Endothelial cell of umbilical vein (primary cell): ENCODE measurements around the gene NFKBIA. TPM values are rescaled to one million over a fixed set of nuclear protein-coding genes. Genes with fewer than 3 reads are reported as not detected.
"Not testable (repeated sequence)": the region's sequence is repeated elsewhere in the genome, so short reads cannot be mapped to it uniquely, and the experiment has no call there.

Experiments
- BruUV-seq: library from RNA; stranded (reverse); fragments of 400-500 nt; replicated peaks from 2 replicates; lab custom pipeline; 2021; lab: Mats Ljungman, UMichigan
- CTCF ChIA-PET: fragments of 300-600, 350-600 bp; sonication (Branson Sonifier 250); formaldehyde crosslinking; loops from one replicate; lab custom pipeline; 2021; ENCODE audit warnings: antibody characterized with exemption, inconsistent platforms; lab: Charles Lee
- POLR2A ChIA-PET: fragments of 300-600, 350-600 bp; sonication (Branson Sonifier 250); formaldehyde crosslinking; loops from one replicate; lab custom pipeline; 2021; ENCODE audit warnings: antibody characterized with exemption, inconsistent platforms; lab: Charles Lee
- DNase-seq: peaks from one replicate; pipeline ENCODE4 v3.0.0-alpha.2; 2011; ENCODE audit warnings: low read depth, low spot score
- FAIRE-seq: peaks from 2 replicates; lab custom pipeline; 2011; peaks lifted over from hg19 to GRCh38; lab: Jason Lieb, UNC
- H2AFZ ChIP-seq: 2 replicates; pipeline ENCODE4 v1.6.0; 2012; ENCODE audit warnings: low read depth, low read length, control low read depth, inconsistent platforms
- H3K27ac ChIP-seq: 2 replicates; pipeline ENCODE4 v1.5.1; 2011; ENCODE audit warnings: low read depth, mild to moderate bottlenecking, control low read depth, low read length, moderate library complexity; ENCODE audit not compliant: insufficient read depth
- H3K27me3 ChIP-seq, 2 experiments: 2 replicates each; pipeline versions ENCODE4 v1.6.0 to v1.6.1; 2011; ENCODE audit warnings: low read length in 2 of 2, mixed read lengths in 1 of 2; ENCODE audit not compliant: control insufficient read depth in 2 of 2, insufficient read depth in 2 of 2
- H3K36me3 ChIP-seq, 2 experiments: 2 replicates in 1 of 2; 3 replicates in 1 of 2; pipeline ENCODE4 v1.5.1; 2011; ENCODE audit warnings: low read length in 2 of 2, mild to moderate bottlenecking in 1 of 2, moderate library complexity in 1 of 2; ENCODE audit not compliant: control insufficient read depth in 2 of 2, insufficient read depth in 2 of 2; ENCODE audit errors: extremely low read depth in 1 of 2
- H3K4me1 ChIP-seq: 3 replicates; pipeline ENCODE4 v1.5.1; 2011; ENCODE audit warnings: mild to moderate bottlenecking, low read length; ENCODE audit not compliant: control insufficient read depth, insufficient read depth; ENCODE audit errors: extremely low read depth
- H3K4me2 ChIP-seq: 2 replicates; pipeline ENCODE4 v1.6.1; 2011; ENCODE audit warnings: low read length, control low read depth, mixed read lengths; ENCODE audit not compliant: insufficient read depth
- H3K4me3 ChIP-seq, 3 experiments: fragments of 200-600 bp in 1 of 3; sonication (generic), shearing (Covaris generic) in 1 of 3; replicated peaks in 1 of 3; 2 replicates each; pipeline ENCODE4 v1.5.1; 2011 to 2016; ENCODE audit warnings: control low read depth in 3 of 3, low read length in 3 of 3, mild to moderate bottlenecking in 2 of 3, inconsistent platforms in 1 of 3, low read depth in 1 of 3, moderate library complexity in 1 of 3; ENCODE audit not compliant: insufficient read depth in 1 of 3
- H3K79me2 ChIP-seq: 2 replicates; pipeline ENCODE4 v1.6.0; 2012; ENCODE audit warnings: low read length, inconsistent platforms; ENCODE audit not compliant: control insufficient read depth, insufficient read depth
- H3K9ac ChIP-seq: replicated peaks from 2 replicates; pipeline ENCODE3; 2011; ENCODE audit warnings: low read length, control low read depth; ENCODE audit not compliant: insufficient read depth; ENCODE audit errors: extremely low read depth
- H3K9me1 ChIP-seq: replicated peaks from 3 replicates; pipeline ENCODE4 v1.6.0; 2011; ENCODE audit warnings: mild to moderate bottlenecking, low read length; ENCODE audit not compliant: control insufficient read depth, insufficient read depth; ENCODE audit errors: extremely low read depth
- H3K9me3 ChIP-seq: replicated peaks from 2 replicates; pipeline ENCODE4 v1.5.1; 2012; ENCODE audit warnings: low read length, inconsistent platforms; ENCODE audit not compliant: control insufficient read depth, insufficient read depth
- H4K20me1 ChIP-seq: replicated peaks from 2 replicates; pipeline ENCODE3; 2011; ENCODE audit warnings: mild to moderate bottlenecking, low read length; ENCODE audit not compliant: control insufficient read depth, insufficient read depth; ENCODE audit errors: extremely low read depth
- CTCF ChIP-seq, 2 donors: IDR thresholded peaks; 1 replicate in 1 of 2; 2 replicates in 1 of 2; pipeline ENCODE4 v1.5.1; 2011; ENCODE audit warnings: low read length in 2 of 2, mild to moderate bottlenecking in 2 of 2, moderate library complexity in 2 of 2, control low read depth in 1 of 2, inconsistent platforms in 1 of 2, low read depth in 1 of 2; ENCODE audit not compliant: insufficient read depth in 1 of 2; ENCODE audit errors: extremely low read depth in 1 of 2
- EZH2 ChIP-seq: IDR thresholded peaks from 2 replicates; pipeline ENCODE4 v1.6.1; 2012; ENCODE audit warnings: borderline replicate concordance, low read depth, mild to moderate bottlenecking, moderate library complexity, low read length, inconsistent platforms; ENCODE audit not compliant: severe bottlenecking
- GATA2 ChIP-seq: IDR thresholded peaks from 2 replicates; pipeline ENCODE4 v1.7.0; 2011; ENCODE audit warnings: low read depth, mild to moderate bottlenecking, moderate library complexity, mixed read lengths, low read length; ENCODE audit not compliant: insufficient read length, insufficient read depth
- JUN ChIP-seq: IDR thresholded peaks from 2 replicates; pipeline ENCODE4 v1.6.1; 2011; ENCODE audit warnings: borderline replicate concordance, low read depth; ENCODE audit not compliant: insufficient read length, insufficient read depth
- MYC ChIP-seq: IDR thresholded peaks from one replicate; pipeline ENCODE4 v1.6.1; 2011; ENCODE audit warnings: mild to moderate bottlenecking, low read depth, low read length
- POLR2A ChIP-seq: IDR thresholded peaks from 2 replicates; pipeline ENCODE4 v1.6.1; 2012; ENCODE audit warnings: low read depth, mild to moderate bottlenecking, control low read depth, low read length
- POLR2AphosphoS5 ChIP-seq: IDR thresholded peaks from 2 replicates; pipeline ENCODE4 v1.6.1; 2012; ENCODE audit warnings: low read depth, mild to moderate bottlenecking, control low read depth, low read length, moderate library complexity; ENCODE audit not compliant: insufficient read depth
- dilution Hi-C: fragments of 300-500 bp; cut with MboI; formaldehyde crosslinking; loops from one replicate; pipeline ENCODE4 v1.15.0; 2019; ENCODE audit warnings: low sequenced_read_pairs; ENCODE audit not compliant: extremely low pct_ligation_motif_present
- intact Hi-C: fragments of 100-400 bp; cut with micrococcal nuclease; formaldehyde crosslinking; loops from one replicate; pipeline ENCODE4 v1.10.0; 2022
- polyA plus RNA-seq, 4 experiments: library from polyadenylated mRNA; depleted of rRNA in 3 of 4; stranded (reverse) in 3 of 4; unstranded in 1 of 4; fragments of >200 nt; gene quantifications; 2 replicates each; pipeline versions ENCODE4 v1.2.1 to v1.2.3, GENCODE V29; 2011 to 2012; ENCODE audit warnings: missing spikeins in 1 of 4
- total RNA-seq: library from RNA; stranded (reverse); gene quantifications from 2 replicates; pipeline ENCODE4 v1.2.3, GENCODE V29; 2021

The NFKBIA gene
- total and polyA plus RNA-seq, 2 donors (not counting 3 experiments of a cell fraction or from before 2014, with no cell fraction given): 55.7 to 82.8 TPM

- H3K9me3 ChIP-seq: no peaks in the 10 kb centered on the region
- H3K9ac ChIP-seq: no peak overlapping the region
- H3K27ac ChIP-seq: no peak overlapping the region
- no peaks in the 10 kb centered on the region for H4K20me1 ChIP-seq
- H3K9me1 ChIP-seq: no peaks in the 10 kb centered on the region
- intact Hi-C loops (no loop called here), dilution Hi-C loops (no loop called here)
- H3K4me3 ChIP-seq: no peak overlapping the region
- no TSS peak for BruUV-seq
- no peak for TF ChIP-seq POLR2A
- TF ChIP-seq MYC: peak; percentile 37
- peak; percentile 34 for TF ChIP-seq GATA2
- TF ChIP-seq CTCF (IDR thresholded peaks at IDR 0.05; ENCODE audit: extremely low read depth in 1 of 2, insufficient read depth in 1 of 2, low read depth in 1 of 2, low read length in 2 of 2): no peak
- TF ChIP-seq POLR2AphosphoS5: peak; percentile 45
- no peak for TF ChIP-seq JUN
- TF ChIP-seq EZH2: no peak
- DNase-seq (peak; percentile 54), FAIRE-seq (peak; percentile 94)
- no peak overlapping the region for H2AFZ ChIP-seq
- H3K36me3 ChIP-seq: peaks cover 15 to 16% of the 10 kb centered on the region in 2 experiments
- H3K27me3 ChIP-seq: no peaks in the 10 kb centered on the region
- peaks cover 14% of the 10 kb centered on the region for H3K79me2 ChIP-seq
- ChIA-PET POLR2A (no interaction called here), CTCF (interaction anchor here (1.0 to 1.2 kb wide), 4 partner anchors 14 to 168 kb away, joined by 3 to 5 read pairs (median 4); no protein-coding TSS in a partner anchor)
- peak overlapping the region; percentile 22 for H3K4me2 ChIP-seq
- H3K4me1 ChIP-seq: peaks cover 43% of the 10 kb centered on the region
Measured at GRCh38 chr14:35398071-35398584, 6.4 kb downstream of the NFKBIA start.

GRCh38 chr14:35396610-35397009, 7.9 kb downstream of the NFKBIA start:
- H3K9me3 ChIP-seq, H3K27me3 ChIP-seq, H3K9me1 ChIP-seq, H3K9ac ChIP-seq, H3K36me3 ChIP-seq, FAIRE-seq, DNase-seq, H3K27ac ChIP-seq, H2AFZ ChIP-seq, dilution Hi-C loops, H3K79me2 ChIP-seq, H3K4me2 ChIP-seq, intact Hi-C loops, BruUV-seq, CTCF ChIA-PET, H3K4me3 ChIP-seq, H4K20me1 ChIP-seq: not testable (repeated sequence)
- peaks cover 28% of the 10 kb centered on the region for H3K4me1 ChIP-seq
- POLR2A ChIA-PET: interaction anchor here (0.7 kb wide), 1 partner anchor 8 kb away, joined by 5 read pairs; no protein-coding TSS in a partner anchor
